OCI-LY7 (cell line): ENCODE measurements around the gene CDH12.

Source experiments
- CTCF ChIP-seq: fragments of 200-600 bp; sonication (generic); conservative IDR thresholded peaks from 2 replicates; pipeline ENCODE4 v1.5.1; 2014; ENCODE audit warnings: mild to moderate bottlenecking, antibody characterized with exemption, low read length, moderate library complexity, mixed read lengths
- EZH2phosphoT487 ChIP-seq: fragments of 200-600 bp; sonication (generic); IDR thresholded peaks from 2 replicates; pipeline ENCODE4 v1.6.1; 2018; ENCODE audit warnings: low read depth, borderline replicate concordance, mild to moderate bottlenecking, mixed run types, antibody characterized with exemption, low read length, moderate library complexity, mixed read lengths

- no peak for TF ChIP-seq CTCF
- no peak for TF ChIP-seq EZH2phosphoT487
Observed at GRCh38 chr5:22344000-22344399, 509.1 kb downstream of the CDH12 start.
